Heart left ventricle (tissue), 16 donors: Measurements from ENCODE around the gene ZBTB18. TPM values are rescaled to one million over a fixed set of nuclear protein-coding genes. Genes with fewer than 3 reads are reported as not detected.

Experiments used
- ATAC-seq, 4 donors: fragments of 200-7000 bp; cut with Tn5 transposase; one replicate each; pipeline ENCODE4 v1.9.1; 2020 to 2022; ENCODE audit warnings: moderate library complexity in 4 of 4, mild to moderate bottlenecking in 3 of 4, moderate number of reproducible peaks in 1 of 4
- DNase-seq, 5 donors: peaks; one replicate each; pipeline ENCODE4 v3.0.0-alpha.2; 2020
- H3K27ac ChIP-seq, 12 donors: fragments of 200-600 bp; sonication (generic) in 4 of 12; one replicate each; pipeline versions ENCODE4 v1.5.0 to v1.8.0; 2016 to 2022; ENCODE audit warnings: mild to moderate bottlenecking in 2 of 12
- H3K27me3 ChIP-seq, 9 donors: fragments of 200-600 bp; sonication (generic) in 2 of 9; one replicate each; pipeline versions ENCODE4 v1.5.1 to v1.8.0; 2016 to 2022; ENCODE audit warnings: mild to moderate bottlenecking in 3 of 9
- H3K36me3 ChIP-seq, 9 donors: fragments of 200-600 bp; sonication (generic) in 2 of 9; one replicate each; pipeline versions ENCODE4 v1.5.0 to v1.8.0; 2018 to 2022; ENCODE audit warnings: mild to moderate bottlenecking in 2 of 9
- H3K4me1 ChIP-seq, 12 donors: fragments of 200-600 bp; sonication (generic) in 4 of 12; one replicate each; pipeline versions ENCODE4 v1.5.0 to v1.8.0; 2016 to 2022; ENCODE audit warnings: mild to moderate bottlenecking in 3 of 12
- H3K4me3 ChIP-seq, 12 donors: fragments of 200-600 bp; sonication (generic) in 4 of 12; one replicate each; pipeline versions ENCODE4 v1.5.0 to v1.8.0; 2017 to 2022; ENCODE audit warnings: mild to moderate bottlenecking in 9 of 12, moderate library complexity in 4 of 12
- H3K9me3 ChIP-seq, 12 donors: fragments of 200-600 bp; sonication (generic) in 4 of 12; one replicate each; pipeline versions ENCODE4 v1.5.0 to v1.8.0; 2016 to 2022; ENCODE audit warnings: mild to moderate bottlenecking in 1 of 12
- CTCF ChIP-seq, 12 donors: fragments of 200-600 bp; sonication (generic) in 4 of 12; IDR thresholded peaks; one replicate each; pipeline versions ENCODE4 v1.5.0 to v1.8.0; 2018 to 2022; ENCODE audit warnings: antibody characterized with exemption in 12 of 12, mild to moderate bottlenecking in 5 of 12
- POLR2A ChIP-seq, 2 donors: fragments of 450-650 bp; IDR thresholded peaks; one replicate each; pipeline ENCODE4 v1.6.1; 2017; ENCODE audit warnings: antibody characterized with exemption in 2 of 2, mild to moderate bottlenecking in 2 of 2, moderate library complexity in 2 of 2
- WGBS, 4 donors: extraction: QIAGEN DNeasy Blood & Tissue Kit in 2 of 4; methylation state at CpG; one replicate each; pipeline versions ENCODE4 v1.1.5 to v1.1.7; 2013 to 2018; 5-methylcytosine and 5-hydroxymethylcytosine counted together
- intact Hi-C, 10 donors: fragments of 100-400 bp; cut with DNase I; formaldehyde crosslinking; loops; one replicate each; pipeline versions ENCODE4 v1.11.1 to v1.14.2; 2022
- polyA plus RNA-seq, 2 donors: library from polyadenylated mRNA; stranded (reverse); fragments of 200-250 nt; gene quantifications; one replicate each; pipeline ENCODE4 v1.2.3, GENCODE V29; 2013
- total RNA-seq, 9 donors: library from RNA; depleted of rRNA in 2 of 9; stranded (reverse); fragments of >200 nt in 2 of 9; fragmentation: NEBNext Ultra II Directional in 3 of 9; extraction: Animal tissue kit (Norgen Biotek cat#: 25700) in 3 of 9; gene quantifications; one replicate each; pipeline versions ENCODE4 v1.1.0 to v1.2.4, GENCODE V29; 2016 to 2023
- donor health status: ischemic (EF 13 %, LVEDD 7.1; RV severe dilation, severe dysfunction).
- donor health status: healthy with polysubstance abuse.
- donor health status: DM: no; HTN: yes; CAD: no.
- donor health status: DM: no; HTN: no; CAD: no.
- donor health status: ischemic (EF 25% LVEDD 6.9; RV normal size, moderate dysfunction).
- donor health status: ischemic (EF 25% LVEDD 5.7; RV mildly dilated, moderate dysfunction).
- donor health status: healthy.
- donor health status: DM: yes; HTN: yes; CAD: no.
- donor health status: ischemic (EF 35%, LVEDD 5.7; RV mildly dilated, moderate dysfunction).
- donor health status: nonischemic (EF 11% LVEDD 7.7; RV severe dilation, severe dysfunction).
- donor health status: DM: yes; HTN: yes; CAD: no.
- donor health status: PGD.
- donor health status: ischemic (EF 29% LVEDD 5.4; RV normal size, mild dysfunction).
- donor health status: nonischemic (EF 23%, LVEDD 6.1; RV moderate dilation, normal function).

ZBTB18 gene
- total and polyA plus RNA-seq, 11 donors = 12.5 to 29.2 (median 22.5) TPM

- TF ChIP-seq POLR2A (IDR thresholded peaks at IDR 0.05) (no peak), CTCF (IDR thresholded peaks at IDR 0.05) (no peak)
- WGBS, 4 donors = 46 to 55% (median 47%) methylated on average over 4 of the region's 4 CpGs
- Histone ChIP-seq H3K4me3 (no peak overlapping the region), H3K9me3 (no peaks in the 10 kb centered on the region), H3K4me1 (peaks cover 0 to 15% (median 0%) of the 10 kb centered on the region in 12 donors), H3K36me3 (no peaks in the 10 kb centered on the region), H3K27me3 (no peaks in the 10 kb centered on the region), H3K27ac (no peak overlapping the region)
- ATAC-seq (peak in 2 of 4 donors; percentile 7 to 38), DNase-seq (no peak)
- intact Hi-C loops = no loop called here
Observed at GRCh38 chr1:244065960-244066388, 14.9 kb downstream of the ZBTB18 start.

GRCh38 chr1:244066954-244067716, 16.1 kb downstream of the ZBTB18 start:
- Histone ChIP-seq H3K36me3 (no peaks in the 10 kb centered on the region), H3K27me3 (no peaks in the 10 kb centered on the region), H3K4me3 (no peak overlapping the region), H3K4me1 (peaks cover 0 to 15% (median 0%) of the 10 kb centered on the region in 12 donors), H3K9me3 (no peaks in the 10 kb centered on the region), H3K27ac (no peak overlapping the region)
- no peak for TF ChIP-seq POLR2A (IDR thresholded peaks at IDR 0.05)
- TF ChIP-seq CTCF (IDR thresholded peaks at IDR 0.05) = no peak
- DNase-seq (no peak), ATAC-seq (no peak)
- WGBS, 4 donors = 63 to 73% (median 68%) methylated on average over 15 to 26 of the region's 26 CpGs
- intact Hi-C loops = no loop called here

- DNase-seq (no peak), ATAC-seq (no peak)
- intact Hi-C loops = no loop called here
- Histone ChIP-seq H3K27ac (no peak overlapping the region), H3K36me3 (no peaks in the 10 kb centered on the region), H3K4me3 (no peak overlapping the region), H3K9me3 (no peaks in the 10 kb centered on the region), H3K27me3 (no peaks in the 10 kb centered on the region), H3K4me1 (peaks cover 0 to 15% (median 0%) of the 10 kb centered on the region in 12 donors)
- WGBS, 4 donors = 78 to 84% (median 81%) methylated on average over 4 of the region's 4 CpGs
- no peak for TF ChIP-seq POLR2A (IDR thresholded peaks at IDR 0.05)
- TF ChIP-seq CTCF (IDR thresholded peaks at IDR 0.05) = no peak
Observed at GRCh38 chr1:244067893-244068292, 16.8 kb downstream of the ZBTB18 start.

- TF ChIP-seq POLR2A (IDR thresholded peaks at IDR 0.05) (no peak), CTCF (IDR thresholded peaks at IDR 0.05) (no peak)
- intact Hi-C loops = no loop called here
- no peak for ATAC-seq
- H3K36me3 ChIP-seq = no peaks in the 10 kb centered on the region
- H3K27ac ChIP-seq = no peak overlapping the region
- H3K4me3 ChIP-seq = no peak overlapping the region
- 87 to 95% (median 93%) methylated on average over 6 of the region's 6 CpGs for WGBS, 4 donors
- H3K27me3 ChIP-seq = no peaks in the 10 kb centered on the region
- peaks cover 0 to 15% (median 0%) of the 10 kb centered on the region in 12 donors for H3K4me1 ChIP-seq
- H3K9me3 ChIP-seq = no peaks in the 10 kb centered on the region
- DNase-seq = no peak
Observed at GRCh38 chr1:244068567-244068966, 17.5 kb downstream of the ZBTB18 start.
